Fibroblast of skin of right biceps (primary cell): ENCODE data around the gene PACSIN2.
"Not testable (repeated sequence)": the region's sequence is repeated elsewhere in the genome, so short reads cannot be mapped to it uniquely, and the experiment has no call there.

Source experiments
- DNase-seq: peaks from one replicate; pipeline ENCODE4 v3.0.0-alpha.2; 2013

PACSIN2 gene

DNA sequence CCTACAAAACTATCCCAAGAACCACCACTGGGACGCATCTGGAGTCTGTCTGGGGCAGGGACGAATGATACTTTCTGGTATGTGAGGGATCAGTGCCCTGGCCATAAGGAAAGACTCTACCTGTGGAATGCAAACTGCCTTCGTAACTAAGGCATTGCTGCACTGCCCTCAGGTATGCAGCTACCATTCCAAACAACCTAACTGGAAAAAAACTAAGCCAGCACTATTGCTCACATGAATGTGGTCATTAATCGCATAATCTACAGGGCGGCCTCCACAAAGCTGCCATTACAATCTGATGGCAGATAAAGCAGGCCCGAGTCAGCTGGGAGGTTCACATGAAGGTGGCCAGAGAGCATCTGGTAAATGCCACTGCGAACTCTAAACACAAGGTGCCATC lies 3.9 kb downstream of the PACSIN2 start:
- no peak for DNase-seq

- no peak for DNase-seq
Measured at GRCh38 chr22:43009444-43009843, 5.5 kb downstream of the PACSIN2 start.

- no peak for DNase-seq
Measured at GRCh38 chr22:43008921-43009320, 6.0 kb downstream of the PACSIN2 start.

DNA sequence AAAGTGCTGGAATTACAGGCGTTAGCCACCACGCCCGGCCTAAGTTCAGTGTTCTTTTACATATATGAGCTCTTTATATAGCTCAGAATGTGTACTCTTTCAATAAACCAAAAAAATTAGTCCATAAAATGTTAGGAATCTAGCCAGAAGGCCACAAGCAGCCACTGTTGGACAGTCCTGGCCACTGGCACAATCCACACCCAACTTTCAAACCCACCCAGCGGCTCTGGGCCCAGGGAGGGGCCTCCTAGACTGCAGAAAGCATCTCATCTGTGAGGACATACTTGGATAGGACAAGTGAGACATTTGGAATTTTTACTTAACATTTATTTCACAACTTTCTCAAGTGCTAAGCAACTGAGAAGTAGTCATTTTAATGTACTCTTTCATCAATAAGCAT lies 6.4 kb downstream of the PACSIN2 start:
- no peak for DNase-seq

- DNase-seq: peak; percentile 58
Measured at GRCh38 chr22:43007519-43008102, 7.3 kb downstream of the PACSIN2 start.

- DNase-seq: no peak
Measured at GRCh38 chr22:43006753-43007152, 8.2 kb downstream of the PACSIN2 start.

DNA sequence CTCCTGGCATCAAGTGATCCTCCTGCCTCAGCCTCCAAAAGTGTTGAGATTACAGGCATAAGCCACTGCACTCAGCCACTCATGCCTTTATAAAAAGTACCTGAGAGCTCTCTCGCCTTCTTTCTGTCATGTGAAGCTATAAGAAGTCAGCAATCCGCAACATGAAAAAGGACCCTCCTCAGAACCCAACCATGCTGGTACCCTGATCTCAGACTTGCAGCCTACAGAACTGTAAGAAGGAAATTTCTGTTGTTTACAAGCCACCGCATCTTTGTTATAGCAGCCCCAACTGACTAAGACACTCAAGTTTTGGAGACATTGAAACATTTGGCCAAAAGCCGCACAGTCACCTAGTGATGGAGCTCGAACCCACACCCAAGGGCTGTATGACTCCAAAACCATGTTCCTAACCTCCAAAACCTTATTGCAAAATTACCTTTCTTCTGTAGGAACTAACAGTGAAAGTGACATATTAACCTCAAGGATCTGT lies 8.9 kb downstream of the PACSIN2 start:
- DNase-seq: no peak

GRCh38 chr22:43005106-43005505 lies 9.8 kb downstream of the PACSIN2 start:
- no peak for DNase-seq

- peak; percentile 90 for DNase-seq
Measured at GRCh38 chr22:43004362-43005035, 10.4 kb downstream of the PACSIN2 start.

- DNase-seq: peak; percentile 92
Measured at GRCh38 chr22:43002202-43002586, 12.8 kb downstream of the PACSIN2 start.

GRCh38 chr22:43001271-43002201 lies 13.4 kb downstream of the PACSIN2 start:
- peak; percentile 53 for DNase-seq

DNA sequence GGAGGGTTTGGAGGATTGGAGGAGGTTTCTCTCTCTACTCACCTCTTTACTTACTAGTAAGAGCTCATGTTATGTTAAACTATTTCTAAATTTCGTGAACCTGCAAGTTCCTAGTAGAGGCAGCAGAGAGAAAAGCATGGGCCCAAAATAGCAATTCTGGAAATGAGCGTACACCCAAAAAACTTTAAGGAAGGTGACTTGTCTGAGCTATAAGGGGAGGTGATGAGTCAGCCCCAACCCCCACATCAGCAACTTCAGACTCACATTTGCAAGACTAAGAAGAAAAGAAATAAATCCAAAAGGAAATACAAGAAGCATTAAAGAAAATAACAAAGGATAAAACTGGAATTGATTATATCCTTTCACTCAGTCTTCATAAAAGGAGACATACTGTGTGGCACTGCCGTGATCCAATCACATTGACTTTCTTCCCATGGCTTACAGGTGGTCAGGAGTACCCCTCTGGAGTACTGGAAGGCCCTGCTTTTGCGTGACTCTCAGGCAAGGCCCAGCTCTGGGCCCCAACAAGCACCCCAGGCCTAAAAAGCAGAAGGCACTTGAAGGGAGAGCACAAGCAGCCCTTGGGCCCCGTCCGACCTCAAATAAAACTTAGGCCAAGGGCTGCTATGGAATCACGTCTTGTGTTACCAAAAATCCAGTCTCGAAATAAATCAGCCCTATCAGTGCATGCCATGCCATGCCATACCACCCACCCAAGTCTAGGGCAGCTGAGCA lies 14.3 kb downstream of the PACSIN2 start:
- peak; percentile 82 for DNase-seq

- DNase-seq: no peak
Measured at GRCh38 chr22:42997582-42998090, 17.3 kb downstream of the PACSIN2 start.

DNA sequence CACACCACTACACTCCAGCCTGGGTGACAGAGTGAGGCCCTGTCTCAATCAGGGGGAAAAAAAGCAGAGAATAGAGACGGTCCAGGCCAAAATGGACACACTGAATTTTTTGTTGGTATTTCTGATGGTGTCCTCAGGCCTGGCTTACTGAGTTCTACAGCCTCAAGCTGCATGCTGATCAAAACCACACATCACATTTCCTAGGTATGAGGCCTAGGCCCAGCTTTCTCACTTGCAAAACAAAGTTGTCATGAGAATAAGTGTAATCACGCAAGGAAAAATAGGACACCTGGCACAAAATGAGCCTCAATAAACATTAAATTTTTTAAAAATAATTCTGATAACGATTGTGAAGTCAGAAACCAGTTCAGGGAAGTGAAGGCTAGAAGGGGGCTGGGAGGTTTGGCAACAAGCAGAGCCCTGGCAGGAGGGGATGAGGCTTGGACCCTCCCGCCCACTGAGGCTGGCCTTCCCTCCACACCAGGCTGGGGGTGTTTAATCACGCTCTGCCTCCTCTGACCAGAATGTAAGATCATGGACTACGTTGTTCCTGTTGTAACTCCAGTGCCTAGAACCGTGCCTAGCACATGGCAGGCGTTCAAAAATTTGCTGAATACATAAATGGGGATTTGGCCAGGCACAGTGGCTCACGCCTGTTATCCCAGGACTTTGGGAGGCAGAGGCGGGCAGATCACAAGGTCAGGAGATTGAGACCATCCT lies 18.1 kb downstream of the PACSIN2 start:
- no peak for DNase-seq

- not testable (repeated sequence) for DNase-seq
Measured at GRCh38 chr22:42995654-42996053, 19.3 kb downstream of the PACSIN2 start.

- peak; percentile 93 for DNase-seq
Measured at GRCh38 chr22:42994917-42995562, 19.9 kb downstream of the PACSIN2 start.

- no peak for DNase-seq
Measured at GRCh38 chr22:42994276-42994916, 20.6 kb downstream of the PACSIN2 start.

DNA sequence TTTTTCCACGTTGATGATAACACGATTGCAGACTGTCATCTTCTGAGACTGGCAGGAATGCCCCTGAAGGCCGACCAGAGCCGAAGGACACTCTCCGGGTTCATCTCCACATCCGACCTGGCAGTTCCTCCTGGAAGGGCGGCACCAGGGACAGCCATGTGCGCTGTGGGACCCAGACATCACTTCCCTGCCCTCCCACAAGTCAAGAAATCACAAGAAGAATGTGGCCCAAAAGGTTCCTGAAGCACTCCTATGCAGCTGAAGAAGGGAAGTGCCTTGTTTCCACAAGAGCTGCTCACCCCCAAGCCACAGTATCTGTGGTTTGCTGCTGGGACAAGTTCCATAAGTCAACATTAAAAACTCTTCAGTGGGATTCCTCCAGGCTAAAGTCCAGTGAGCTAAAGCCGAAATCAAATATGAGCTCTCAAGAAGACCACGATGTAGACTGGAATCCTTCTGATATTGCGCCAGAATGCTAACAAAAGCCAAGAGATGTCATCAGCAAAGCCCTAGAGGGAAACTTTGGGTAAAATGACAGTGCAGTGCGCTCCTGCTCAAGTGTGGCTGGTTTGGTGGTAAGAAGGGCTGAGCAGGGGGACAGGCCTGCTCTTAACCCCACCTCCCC lies 21.2 kb downstream of the PACSIN2 start:
- DNase-seq: peak; percentile 87

- DNase-seq: no peak
Measured at GRCh38 chr22:42992886-42993479, 22.0 kb downstream of the PACSIN2 start.

DNA sequence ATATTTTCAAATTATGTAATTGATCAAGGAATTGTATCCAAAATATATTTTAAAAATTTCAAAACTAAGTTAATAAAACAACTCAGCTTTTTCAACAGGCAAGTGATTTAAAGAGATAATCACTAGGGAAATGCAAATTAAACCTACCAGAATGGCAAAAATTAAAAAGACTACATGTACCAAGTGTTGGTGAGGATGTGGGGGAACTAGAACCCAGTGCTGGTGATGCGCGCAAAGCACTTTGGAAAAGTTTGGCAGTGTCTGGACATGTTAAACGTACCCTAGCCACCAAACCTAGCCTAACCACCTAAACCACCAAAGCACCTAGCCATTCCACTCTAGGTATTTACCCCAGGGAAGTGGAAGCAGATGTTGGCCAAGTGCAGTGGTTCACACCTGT lies 22.9 kb downstream of the PACSIN2 start:
- no peak for DNase-seq
